Heart left ventricle (tissue), 13 donors: ENCODE results near the gene CLIC2.
"Not testable (repeated sequence)": the region's sequence is repeated elsewhere in the genome, so short reads cannot be mapped to it uniquely, and the experiment has no call there.

Experiments
- POLR2A ChIP-seq, 2 donors: fragments of 450-650 bp; IDR thresholded peaks; one replicate each; pipeline ENCODE4 v1.6.1; 2017; ENCODE audit warnings: antibody characterized with exemption in 2 of 2, mild to moderate bottlenecking in 2 of 2, moderate library complexity in 2 of 2
- TF ChIP-seq, protein P1 (sequence below), 12 donors: fragments of 200-600 bp; sonication (generic) in 4 of 12; IDR thresholded peaks; one replicate each; pipeline versions ENCODE4 v1.5.0 to v1.8.0; 2018 to 2022; ENCODE audit warnings: antibody characterized with exemption in 12 of 12, mild to moderate bottlenecking in 5 of 12
- donor health status: ischemic (EF 13 %, LVEDD 7.1; RV severe dilation, severe dysfunction).
- donor health status: DM: no; HTN: yes; CAD: no.
- donor health status: DM: no; HTN: no; CAD: no.
- donor health status: ischemic (EF 25% LVEDD 6.9; RV normal size, moderate dysfunction).
- donor health status: ischemic (EF 25% LVEDD 5.7; RV mildly dilated, moderate dysfunction).
- donor health status: ischemic (EF 35%, LVEDD 5.7; RV mildly dilated, moderate dysfunction).
- donor health status: nonischemic (EF 11% LVEDD 7.7; RV severe dilation, severe dysfunction).
- donor health status: DM: yes; HTN: yes; CAD: no.
- donor health status: PGD.
- donor health status: ischemic (EF 29% LVEDD 5.4; RV normal size, mild dysfunction).
- donor health status: nonischemic (EF 23%, LVEDD 6.1; RV moderate dilation, normal function).

GRCh38 chrX:155335337-155335712, 911 bp upstream of the CLIC2 start:
- TF ChIP-seq, protein P1, sequence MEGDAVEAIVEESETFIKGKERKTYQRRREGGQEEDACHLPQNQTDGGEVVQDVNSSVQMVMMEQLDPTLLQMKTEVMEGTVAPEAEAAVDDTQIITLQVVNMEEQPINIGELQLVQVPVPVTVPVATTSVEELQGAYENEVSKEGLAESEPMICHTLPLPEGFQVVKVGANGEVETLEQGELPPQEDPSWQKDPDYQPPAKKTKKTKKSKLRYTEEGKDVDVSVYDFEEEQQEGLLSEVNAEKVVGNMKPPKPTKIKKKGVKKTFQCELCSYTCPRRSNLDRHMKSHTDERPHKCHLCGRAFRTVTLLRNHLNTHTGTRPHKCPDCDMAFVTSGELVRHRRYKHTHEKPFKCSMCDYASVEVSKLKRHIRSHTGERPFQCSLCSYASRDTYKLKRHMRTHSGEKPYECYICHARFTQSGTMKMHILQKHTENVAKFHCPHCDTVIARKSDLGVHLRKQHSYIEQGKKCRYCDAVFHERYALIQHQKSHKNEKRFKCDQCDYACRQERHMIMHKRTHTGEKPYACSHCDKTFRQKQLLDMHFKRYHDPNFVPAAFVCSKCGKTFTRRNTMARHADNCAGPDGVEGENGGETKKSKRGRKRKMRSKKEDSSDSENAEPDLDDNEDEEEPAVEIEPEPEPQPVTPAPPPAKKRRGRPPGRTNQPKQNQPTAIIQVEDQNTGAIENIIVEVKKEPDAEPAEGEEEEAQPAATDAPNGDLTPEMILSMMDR (IDR thresholded peaks at IDR 0.05), result not testable (repeated sequence)
- TF ChIP-seq POLR2A (IDR thresholded peaks at IDR 0.05), result not testable (repeated sequence)
